ENCODE measurements around the gene DEDD2.
A peak's percentile ranks its signal among the peaks of the same experiment; 100 is the strongest.

DEDD2 gene

DNA sequence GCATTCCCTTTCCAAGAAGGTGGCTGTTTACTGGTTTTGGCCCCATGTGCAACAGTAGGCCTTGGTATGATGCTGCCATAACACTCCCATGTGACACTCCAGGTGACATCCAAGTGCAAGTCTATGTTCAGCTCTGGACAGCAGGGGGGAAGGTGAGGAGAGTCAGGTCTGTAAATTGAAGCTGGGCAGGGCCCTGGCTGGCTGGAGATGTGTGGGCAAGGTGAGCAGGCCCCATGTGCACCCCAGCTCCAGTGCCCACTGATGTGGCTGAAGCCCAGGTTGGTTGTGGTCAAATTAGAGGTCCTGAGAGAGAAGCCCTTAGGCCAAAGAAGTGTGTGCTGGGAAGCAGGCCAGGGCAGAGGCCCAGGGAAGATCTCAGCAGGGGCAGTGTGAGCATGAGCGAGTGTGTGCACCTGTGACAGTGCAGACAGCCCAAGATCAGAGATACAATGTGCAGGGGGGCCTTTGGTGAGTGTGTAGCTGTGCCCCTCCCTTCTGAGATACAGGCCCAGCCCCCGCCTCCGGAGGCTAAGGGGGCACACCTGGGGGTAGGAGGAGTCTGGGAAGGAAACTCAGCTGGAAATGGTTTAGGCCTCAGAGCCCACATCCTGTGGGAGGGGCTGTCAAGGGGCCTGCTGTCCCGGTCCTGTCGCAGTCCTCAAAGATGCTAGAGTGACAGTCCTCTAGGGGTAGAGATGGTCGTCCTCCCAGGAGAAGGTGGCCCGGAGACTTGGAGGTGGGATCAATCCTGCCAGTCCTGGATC is 18.6 kb downstream of the DEDD2 start:
- DNase-seq (ENCODE audit: low read depth) = no peak

DNA sequence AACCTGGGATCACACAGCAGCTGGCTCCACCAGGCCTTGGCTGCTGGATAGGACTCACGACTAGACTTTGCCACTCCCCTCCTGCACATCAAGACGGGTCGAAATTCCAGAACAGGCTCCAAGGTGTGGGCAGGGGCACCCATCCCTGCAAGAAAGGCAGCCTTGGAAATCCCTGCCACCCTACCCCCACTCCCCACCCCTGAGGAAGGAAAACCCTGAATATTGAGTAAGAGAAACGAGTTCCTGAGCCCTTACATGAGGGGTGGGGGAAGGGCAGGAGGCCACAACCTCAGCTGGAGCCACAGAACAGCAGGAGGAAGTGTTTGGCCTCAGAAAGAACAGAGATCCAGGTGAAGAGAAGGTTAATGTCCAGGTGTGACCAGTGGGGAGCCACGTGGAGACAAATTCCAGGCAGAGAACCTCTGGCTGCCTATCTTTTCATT is 20.1 kb downstream of the DEDD2 start:
- peak; percentile 38 for DNase-seq (ENCODE audit: low read depth)

DNA sequence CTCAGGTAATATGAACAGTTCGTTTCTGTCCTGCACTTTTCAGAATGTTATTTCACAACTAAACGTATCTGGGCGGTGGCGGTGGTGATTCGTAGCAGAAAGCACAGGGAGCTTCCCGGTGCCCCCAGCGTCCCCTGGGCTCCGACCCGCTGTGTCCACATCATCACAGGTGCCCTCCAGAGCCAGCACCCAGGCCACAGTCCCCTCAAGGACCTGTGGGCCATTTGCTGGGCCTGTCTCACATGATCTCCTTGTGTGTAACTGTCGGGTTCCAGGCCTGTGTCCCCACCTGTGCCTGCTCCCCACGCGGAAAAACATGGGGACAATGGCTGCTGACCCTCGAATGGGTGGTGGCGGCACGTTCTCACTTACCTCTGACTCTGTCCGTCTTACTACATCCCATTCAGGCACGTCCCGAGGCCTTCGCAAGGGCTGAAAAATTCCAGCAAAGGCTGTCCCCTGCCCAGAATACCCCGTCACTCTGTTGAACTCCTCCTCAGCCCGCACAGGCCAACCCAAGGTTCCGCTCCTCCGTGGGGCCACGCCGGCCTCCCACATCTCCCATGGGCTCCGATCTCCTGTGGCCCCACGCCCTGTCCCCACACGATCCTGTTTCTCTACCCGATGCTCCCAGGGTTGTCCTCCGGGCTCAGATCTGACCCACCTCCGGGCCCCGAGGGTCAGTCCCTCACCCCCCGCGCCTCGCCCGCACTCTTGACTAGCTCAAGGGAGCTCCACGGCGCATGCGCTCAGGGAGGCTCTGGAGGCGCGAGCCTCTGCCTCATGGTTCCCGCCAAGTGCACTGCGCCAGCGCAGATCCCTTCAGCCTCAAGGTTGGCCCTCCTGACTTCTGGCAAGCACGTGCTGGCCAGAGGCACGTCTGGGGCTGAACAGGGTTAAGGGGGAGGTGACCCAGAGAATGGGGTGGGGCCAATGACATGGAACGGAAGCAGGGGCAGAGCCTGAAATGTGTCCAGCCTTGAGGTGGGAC is 21.2 kb downstream of the DEDD2 start:
- DNase-seq (ENCODE audit: low read depth) = no peak

DNA sequence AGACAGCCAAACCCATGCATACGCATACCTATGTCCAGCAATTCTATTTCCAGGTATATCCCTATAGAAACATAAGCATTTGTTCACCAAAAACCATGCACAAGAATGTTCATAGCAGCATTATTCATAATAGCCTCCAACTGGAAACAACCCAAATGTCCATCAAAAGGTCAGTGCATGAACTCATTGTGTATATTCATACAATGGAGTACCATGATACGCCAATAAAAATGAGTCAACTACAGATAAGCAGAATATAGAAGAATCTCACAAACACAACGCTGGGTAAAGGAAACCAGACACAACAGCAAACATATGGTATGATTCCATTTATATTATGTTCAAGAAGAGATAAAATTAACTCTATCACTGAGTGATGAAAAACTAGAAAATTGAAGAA is 23.8 kb downstream of the DEDD2 start:
- peak; percentile 69 for DNase-seq (ENCODE audit: low read depth)

DNA sequence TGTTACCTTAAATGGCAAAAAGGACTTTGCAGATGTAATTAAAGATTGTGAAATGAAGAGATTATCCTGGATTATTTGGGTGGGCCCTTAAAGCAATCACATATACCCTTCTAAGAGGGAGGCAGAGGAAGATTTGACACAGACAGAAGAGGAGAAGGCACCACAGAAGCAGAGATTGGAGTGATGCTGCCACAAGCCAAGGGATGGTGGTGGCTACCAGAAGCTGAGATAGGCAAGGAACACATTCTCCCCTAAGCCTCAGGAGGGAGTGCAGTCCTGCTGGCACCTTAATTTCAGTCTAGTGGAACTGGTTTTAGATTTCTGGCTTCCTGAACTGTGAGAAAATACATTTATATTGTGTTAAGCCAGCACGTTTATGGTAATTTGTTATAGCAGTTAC is 24.2 kb downstream of the DEDD2 start:
- no peak for DNase-seq (ENCODE audit: low read depth)

DNA sequence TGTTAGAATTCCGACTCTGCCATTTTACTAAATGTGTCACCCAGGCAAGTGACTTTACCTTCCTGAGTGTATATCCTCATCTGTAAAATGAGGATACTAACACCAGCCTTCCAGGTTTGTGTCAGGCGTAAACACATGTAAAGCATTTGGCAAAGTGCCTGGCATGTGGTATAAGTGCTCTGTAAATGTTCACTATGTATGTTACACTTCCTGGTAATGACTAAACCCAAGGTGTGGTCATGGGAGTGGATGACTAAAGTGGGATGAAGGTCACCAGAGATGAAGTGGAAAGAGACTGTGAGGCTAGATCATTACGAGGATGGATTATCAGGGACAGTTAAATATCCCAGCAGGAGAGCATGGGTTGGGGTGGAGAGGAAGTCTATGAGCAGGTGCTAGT is 25.6 kb downstream of the DEDD2 start:
- peak; percentile 67 for DNase-seq (ENCODE audit: low read depth)

DNA sequence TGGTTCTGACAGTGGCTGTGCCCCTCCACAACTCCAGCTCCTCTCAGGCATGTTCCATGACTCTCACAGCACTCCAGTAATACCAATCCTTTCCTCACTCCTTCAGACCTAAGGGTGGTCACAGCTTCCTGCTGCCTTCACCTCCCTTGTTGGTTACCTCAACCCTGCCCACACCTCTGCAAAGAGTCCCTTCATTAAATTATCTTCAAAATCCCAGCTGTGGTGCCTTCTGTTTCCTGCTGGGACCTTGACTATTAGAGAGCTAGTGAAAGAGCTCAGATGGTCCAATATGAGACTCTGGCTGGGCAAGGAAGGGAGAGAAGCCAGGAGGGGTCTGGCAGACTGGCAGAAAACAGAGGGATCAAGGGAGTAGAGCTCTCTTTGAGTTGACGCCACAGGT is 26.1 kb downstream of the DEDD2 start:
- no peak for DNase-seq (ENCODE audit: low read depth)

DNA sequence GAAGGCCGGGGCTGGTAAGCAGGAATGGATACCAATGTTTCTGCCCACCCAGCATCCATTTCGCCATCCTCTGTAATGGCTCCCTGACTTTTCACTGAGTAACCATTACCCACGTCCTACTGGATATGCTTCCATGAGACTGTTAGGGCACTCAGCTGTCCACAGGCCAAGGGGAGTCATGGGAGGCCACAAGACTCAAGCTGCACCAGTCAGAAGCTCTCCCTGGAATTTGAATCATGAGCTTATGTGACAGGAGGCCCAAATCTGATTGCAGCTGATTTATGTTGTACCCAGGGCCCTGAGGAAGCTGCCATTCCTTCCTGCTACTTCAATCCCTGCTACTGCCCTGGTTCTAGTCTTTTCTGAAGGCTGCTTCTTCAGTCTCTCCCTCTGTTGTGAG is 28.3 kb downstream of the DEDD2 start:
- DNase-seq (ENCODE audit: low read depth) = peak; percentile 55

DNA sequence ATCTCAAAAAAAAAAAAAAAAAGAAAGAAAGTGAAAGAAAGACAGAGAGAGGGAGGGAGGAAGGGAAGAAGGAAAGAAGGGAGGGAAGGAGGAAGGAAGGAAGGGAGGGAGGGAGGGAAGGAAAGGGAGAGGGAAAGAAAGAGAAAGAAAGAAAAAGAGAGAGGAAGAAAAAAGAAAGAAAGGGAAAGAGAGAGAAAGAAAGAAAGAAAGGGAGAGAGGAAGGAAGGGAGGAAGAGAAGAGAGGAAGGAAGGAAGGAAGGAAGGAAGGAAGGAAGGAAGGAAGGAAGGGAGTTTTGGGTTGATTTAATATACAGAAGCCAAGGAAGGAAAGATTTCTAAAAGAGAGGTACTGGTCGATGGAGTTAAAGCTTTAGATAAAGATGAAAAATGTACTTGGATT is 28.8 kb downstream of the DEDD2 start:
- DNase-seq (ENCODE audit: low read depth) = no peak

DNA sequence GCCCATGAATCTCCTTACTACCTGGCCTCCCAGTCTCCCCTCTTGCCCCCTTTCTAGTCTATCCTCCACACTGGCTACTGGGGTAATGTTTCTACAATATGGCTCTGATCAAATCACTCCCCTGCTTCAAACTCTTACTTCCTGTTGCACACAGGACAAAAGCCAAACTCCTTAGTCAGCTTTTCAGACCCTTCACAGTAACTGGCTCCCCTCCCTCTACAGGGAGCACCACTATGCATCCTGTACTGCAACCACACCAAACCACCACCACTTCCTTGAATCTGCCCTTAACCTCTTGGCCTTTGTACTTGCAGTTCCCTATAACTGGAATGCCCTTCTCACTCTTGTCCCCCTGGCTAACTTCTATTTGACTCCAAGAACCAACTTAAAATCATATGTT is 32.2 kb downstream of the DEDD2 start:
- DNase-seq (ENCODE audit: low read depth) = no peak

DNA sequence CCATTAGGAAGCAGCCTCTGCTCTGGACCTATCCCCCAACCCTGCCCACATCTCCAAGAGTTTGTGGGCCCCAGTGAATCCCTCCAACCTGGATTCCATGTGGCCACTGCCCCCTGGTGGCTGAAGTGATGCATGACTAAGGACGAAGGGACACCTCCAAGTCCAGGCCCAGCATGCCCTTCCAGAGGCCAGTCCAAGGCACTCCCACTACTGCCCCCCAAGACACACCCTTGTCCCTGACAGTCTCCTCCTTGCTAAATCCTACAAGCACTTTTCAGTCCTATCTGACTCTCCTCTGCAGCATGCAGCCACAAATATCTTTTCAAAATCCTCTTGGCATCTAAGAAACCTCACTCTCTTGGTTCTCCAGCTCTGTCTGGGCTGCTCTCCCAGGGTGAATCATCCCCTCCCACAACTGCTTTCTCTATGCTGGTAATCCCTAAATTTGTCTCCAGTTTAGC is 33.0 kb downstream of the DEDD2 start:
- peak; percentile 84 for DNase-seq (ENCODE audit: low read depth)

DNA sequence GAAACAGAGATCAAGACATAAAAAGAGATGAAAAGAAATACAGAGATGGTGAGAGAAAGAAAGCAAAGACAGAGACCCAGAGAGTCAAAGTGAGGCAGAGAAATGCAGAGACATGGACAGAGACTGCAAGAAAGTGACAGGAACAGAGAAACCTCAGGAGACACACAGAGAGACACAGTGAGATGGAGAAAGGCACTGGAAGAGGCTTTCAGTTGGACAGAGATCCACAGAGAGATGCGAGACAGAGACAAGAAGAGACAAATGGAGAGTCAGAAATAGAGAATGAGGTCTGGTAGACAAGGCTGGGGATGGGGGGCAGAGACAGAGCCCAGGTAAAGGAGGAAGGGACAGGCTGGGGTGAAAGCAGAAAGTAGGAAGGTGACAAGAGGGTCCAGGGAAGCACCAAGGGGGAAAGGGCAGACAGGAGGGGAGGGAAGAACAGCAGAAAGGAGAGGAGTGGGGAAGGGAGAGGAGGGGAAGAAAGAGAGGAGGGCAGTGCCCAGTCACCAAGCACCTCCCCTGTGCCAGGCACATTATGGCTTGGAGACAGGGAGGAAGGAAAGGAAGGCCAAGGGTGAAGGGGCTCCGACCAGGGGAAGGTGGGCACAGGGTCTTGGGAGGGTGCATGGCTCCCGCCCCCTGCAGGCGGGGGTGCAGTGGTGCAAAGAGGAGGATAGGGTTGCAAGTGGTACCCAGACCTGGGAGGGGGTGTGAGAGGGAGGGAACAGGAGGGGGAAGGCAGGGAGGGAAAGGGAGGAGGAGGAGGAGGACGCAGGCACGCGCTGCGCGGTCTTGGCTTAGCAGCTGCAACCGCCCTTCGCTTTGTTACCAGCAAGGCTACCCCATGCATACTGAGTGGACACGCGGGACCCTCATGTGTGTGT is 38.4 kb downstream of the DEDD2 start:
- DNase-seq (ENCODE audit: low read depth) = no peak

DNA sequence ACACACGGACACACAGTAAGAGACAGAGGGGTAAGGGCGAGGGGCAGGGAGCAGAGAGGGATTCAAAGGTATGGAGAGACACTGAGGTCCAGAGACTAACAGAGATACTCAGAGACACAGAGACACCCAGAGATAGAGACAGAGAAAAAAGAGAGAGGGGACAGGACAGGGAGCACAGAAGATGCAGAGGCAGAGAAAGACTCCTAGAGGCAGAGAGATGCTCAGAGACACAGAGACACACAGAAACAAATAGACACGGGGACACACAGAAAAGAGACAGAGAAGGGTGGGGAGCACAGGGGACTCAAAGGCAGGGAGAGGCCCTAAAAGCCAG is 39.8 kb downstream of the DEDD2 start:
- DNase-seq (ENCODE audit: low read depth) = no peak

DNA sequence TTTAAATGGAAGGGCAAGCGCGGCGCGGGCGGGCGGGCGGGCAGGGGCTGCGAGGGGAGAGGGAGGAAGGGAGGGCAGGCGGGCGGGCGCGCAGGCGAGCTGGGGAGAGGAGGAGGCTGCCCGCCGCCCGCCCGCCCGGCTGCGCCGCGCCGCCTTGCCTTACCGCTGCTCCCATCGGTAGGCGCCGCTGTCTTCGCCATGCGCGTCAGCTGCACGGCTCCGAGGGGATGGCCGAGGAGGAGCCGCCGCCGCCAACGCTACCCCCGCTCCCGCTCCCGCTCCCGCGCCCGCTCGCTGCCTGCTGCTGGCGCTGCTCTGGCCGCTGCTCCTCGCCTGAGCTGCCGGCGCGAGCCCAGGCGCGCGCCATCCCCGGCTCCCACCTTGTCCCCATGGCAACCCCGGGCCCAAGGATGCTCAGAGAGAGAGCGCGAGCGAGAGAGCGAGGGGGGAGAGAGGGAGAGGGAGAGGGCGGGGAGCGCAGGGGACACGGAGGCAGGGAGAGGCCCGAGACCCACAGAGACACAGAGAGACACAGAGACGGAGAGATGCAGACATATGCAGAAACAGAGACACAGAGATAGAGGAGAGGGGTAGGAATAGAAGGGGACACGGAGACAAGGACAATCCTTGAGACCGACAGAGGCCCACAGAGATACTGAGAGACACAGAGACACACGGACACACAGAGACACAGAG is 40.3 kb downstream of the DEDD2 start:
- peak; percentile 64 for DNase-seq (ENCODE audit: low read depth)

DNA sequence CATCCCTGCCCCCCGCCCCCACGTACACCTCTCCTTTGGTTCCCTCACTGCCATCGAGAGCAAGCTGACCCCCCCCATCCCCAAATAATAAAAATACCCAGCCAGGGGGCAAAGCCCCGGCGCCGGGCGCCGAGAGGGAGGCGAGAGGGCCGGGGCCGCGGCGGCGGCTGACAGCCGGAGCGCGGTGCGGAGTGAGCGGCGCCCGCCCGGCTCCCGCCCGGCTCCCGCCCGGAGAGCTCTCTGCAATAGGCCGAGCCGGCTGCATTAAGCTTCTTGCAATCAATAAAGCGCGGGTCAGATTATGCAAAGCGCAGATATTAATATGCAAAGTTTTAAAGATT is 40.9 kb downstream of the DEDD2 start:
- DNase-seq (ENCODE audit: low read depth) = no peak

DNA sequence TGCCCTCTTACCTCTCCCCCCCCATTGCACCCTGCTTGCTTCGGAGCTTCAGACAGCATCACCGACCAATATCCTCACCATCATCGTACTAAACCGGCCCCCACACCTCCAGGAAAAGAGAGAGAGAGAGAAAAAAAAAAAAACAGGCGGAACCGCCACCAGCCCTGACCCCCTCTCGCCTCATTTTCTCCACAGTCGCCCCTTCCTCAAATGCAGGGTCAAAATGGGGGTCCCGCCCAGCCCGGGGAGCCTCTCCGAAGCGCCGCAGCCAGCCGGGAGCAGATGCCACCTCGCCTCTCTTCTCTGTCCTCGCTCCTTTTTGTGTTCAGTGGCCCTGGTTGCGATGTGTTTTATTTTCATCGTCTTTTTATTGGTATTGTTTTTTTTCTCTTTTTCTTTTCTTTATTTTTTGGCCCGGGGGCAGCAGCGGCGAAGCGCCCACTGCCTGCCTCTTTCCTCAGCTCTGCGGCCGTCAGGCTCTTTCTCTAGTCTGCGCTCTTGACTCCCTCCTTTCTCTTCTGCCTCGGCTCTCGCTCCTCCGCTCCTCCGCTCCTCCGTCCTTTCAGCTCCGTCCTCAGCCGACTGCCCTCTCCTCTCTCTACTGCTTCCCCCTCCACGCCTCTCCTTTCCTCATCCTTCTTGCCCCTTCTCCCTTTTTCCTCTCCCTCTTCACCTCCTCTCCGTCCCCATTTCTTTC is 41.4 kb downstream of the DEDD2 start:
- peak; percentile 14 for DNase-seq (ENCODE audit: low read depth)

DNA sequence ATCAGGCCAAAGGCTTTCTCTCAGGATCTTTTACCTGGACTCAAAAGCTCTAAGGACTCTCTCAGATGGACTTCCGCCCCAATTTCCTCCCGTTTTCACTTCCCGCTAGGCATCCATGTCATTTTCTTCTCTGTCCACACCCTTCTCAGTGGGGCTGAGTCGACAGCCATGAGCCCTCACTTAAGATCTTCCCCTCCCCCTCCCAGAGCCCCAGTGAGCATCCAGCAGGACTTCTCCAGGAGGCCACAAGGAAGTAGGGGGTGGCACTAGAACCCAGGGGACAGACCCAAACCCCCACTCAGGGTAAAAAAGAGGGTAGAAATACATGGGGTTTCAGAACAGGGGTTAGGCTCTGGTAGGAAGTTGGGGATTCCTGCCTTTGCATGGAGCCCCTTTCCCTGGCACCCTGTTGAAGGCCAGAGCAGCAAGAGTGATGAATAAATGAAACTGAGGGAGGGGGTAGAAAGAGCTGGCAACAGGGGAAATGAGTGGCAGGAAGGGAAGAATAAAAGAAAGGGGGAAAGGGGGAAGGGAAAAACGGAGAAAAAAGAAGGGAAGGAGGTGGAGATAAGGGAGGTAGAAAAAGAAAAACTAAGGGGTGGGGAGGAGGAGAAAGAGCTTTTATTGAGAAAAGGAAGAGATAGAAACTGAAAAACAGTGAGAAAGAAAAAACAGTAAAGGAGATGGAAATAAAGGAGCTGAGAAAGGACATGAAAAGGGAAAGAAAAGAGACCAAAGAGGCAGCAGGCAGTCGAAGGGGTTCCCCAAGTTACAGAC is 42.3 kb downstream of the DEDD2 start:
- no peak for DNase-seq (ENCODE audit: low read depth)

DNA sequence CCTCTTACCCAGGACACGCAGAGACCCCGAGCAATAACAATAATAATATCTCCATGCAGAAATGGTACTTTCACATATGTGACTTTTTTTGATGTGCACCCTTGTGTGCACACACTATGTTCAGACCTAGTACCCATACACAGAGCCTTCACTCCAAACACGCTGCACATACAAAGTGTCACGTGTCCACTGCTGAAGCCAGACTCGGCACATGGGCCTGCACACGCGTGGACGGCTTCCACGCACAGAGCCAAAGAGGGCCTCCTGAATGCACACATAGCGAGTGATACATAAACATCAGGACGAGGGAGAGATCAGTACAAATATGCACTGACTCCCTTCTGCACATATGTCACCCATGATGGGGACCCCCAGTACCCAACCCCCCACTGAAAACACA is 43.3 kb downstream of the DEDD2 start:
- no peak for DNase-seq (ENCODE audit: low read depth)

DNA sequence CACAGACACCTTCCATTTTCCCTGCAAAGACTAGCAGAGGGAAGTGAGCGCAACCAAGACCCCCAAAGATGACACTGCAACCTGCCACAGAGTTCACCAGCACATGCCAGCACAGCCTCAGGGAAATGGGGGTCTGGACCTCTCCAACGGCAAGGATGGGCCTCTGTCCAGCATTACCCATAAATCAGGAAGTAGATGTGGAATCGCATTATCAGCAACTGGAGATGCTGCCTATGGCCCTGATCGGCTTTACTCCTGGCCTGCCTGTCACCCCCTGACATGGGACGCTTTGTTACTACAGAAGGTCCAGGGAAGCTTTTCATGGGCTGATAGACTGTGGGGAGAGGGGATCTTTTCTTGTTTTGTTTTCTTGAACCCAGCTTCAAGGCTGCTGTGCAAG is 43.8 kb downstream of the DEDD2 start:
- DNase-seq (ENCODE audit: low read depth) = no peak

DNA sequence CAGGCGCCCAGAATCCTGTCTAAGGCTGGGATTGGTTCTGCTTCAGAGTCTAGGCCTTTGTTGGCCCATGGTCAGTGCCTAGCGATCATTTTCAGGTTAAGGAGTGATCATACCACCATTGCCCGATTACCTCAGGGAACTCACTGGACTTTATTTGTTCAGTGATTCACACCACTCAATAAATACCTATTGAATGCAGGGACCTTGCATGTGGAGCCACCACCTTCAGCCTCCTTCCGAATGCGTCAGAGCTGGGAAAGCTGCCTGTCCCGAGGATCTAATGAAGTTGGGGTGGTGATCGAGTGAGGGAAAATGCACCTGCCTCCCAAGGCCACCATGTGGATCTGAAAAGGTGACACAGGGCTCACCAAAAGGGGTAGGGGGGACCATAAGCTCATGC is 45.2 kb downstream of the DEDD2 start:
- DNase-seq (ENCODE audit: low read depth) = no peak
